ENCODE data around the gene ARL16.

The ARL16 gene

GRCh38 chr17:81694810-81695209 lies 11.2 kb upstream of the ARL16 start:
- no peak overlapping the region for H3K27ac ChIP-seq
- no peak overlapping the region for H2AFZ ChIP-seq
- H3K4me1 ChIP-seq = no peaks in the 10 kb centered on the region
- H3K79me2 ChIP-seq = peaks cover 23% of the 10 kb centered on the region
- H3K4me3 ChIP-seq (ENCODE audit: low read depth, low read length) = no peak overlapping the region
- TF ChIP-seq CTCF (IDR thresholded peaks at IDR 0.05) = no peak
- H3K27me3 ChIP-seq (ENCODE audit: control insufficient read depth, insufficient read depth, low read length) = no peaks in the 10 kb centered on the region
- no peak overlapping the region for H3K9ac ChIP-seq
- H3K9me3 ChIP-seq (ENCODE audit: control insufficient read depth, low read length) = no peaks in the 10 kb centered on the region
- H3K4me2 ChIP-seq (ENCODE audit: low read length) = no peak overlapping the region
- no peaks in the 10 kb centered on the region for H3K36me3 ChIP-seq (ENCODE audit: control insufficient read depth, insufficient read depth, low read length)

DNA sequence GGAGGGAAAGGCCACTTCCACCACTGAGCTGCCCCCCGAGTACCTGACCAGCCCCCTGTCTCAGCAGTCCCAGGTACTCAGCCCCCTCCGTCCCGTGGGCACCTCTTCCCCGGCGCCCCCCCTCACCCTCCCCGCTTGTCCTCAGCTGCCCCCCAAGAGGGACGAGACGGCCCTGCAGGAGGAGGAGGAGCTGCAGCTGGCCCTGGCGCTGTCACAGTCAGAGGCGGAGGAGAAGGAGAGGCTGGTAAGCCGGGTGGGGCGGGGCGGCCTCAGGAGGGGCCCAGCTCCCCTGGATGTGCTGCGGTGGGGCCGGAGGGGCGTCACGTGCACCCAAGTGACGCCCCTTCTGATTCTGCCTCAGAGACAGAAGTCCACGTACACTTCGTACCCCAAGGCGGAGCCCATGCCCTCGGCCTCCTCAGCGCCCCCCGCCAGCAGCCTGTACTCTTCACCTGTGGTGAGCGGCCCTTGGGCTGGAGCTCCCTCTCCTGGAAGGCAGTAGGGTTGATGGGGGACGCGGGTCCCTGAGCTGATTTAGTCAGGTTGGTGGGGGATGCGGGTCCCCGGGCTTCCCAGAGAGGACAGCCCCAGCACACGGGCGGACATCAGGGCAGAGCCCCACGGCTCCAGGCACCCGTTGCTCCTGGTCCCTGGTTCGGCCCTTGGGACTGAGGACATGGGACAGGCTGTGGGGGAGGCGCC lies 10.1 kb upstream of the ARL16 start:
- Histone ChIP-seq H3K4me1 (no peaks in the 10 kb centered on the region), H3K79me2 (peaks cover 29% of the 10 kb centered on the region), H3K27ac (no peak overlapping the region), H3K9ac (no peak overlapping the region), H2AFZ (no peak overlapping the region), H3K9me3 (ENCODE audit: control insufficient read depth, low read length) (no peaks in the 10 kb centered on the region), H3K4me3 (ENCODE audit: low read depth, low read length) (no peak overlapping the region), H3K36me3 (ENCODE audit: control insufficient read depth, insufficient read depth, low read length) (no peaks in the 10 kb centered on the region), H3K4me2 (ENCODE audit: low read length) (no peak overlapping the region), H3K27me3 (ENCODE audit: control insufficient read depth, insufficient read depth, low read length) (no peaks in the 10 kb centered on the region)
- TF ChIP-seq CTCF (IDR thresholded peaks at IDR 0.05) = no peak

DNA sequence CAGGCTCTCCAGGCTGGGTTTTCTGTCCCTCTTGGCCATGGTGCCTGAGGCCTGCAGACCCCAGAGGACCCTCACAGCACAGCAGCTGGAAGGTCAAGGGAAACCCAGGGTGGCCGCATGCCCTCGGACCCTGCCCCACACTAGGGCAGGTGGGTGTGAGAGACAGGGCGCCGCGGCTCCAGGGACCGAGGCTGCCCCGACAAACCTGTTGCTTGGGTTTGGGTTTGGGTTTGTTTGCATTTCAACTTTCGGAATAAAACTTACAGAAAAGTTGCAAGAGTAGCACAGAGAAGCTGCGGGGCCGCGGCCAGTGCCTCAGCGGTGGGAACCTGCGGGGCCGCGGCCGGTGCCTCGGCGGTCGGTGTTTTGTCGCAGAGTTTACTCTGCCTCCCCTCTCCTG lies 8.0 kb upstream of the ARL16 start:
- no peak for TF ChIP-seq CTCF (IDR thresholded peaks at IDR 0.05)
- Histone ChIP-seq H3K4me1 (no peaks in the 10 kb centered on the region), H3K4me3 (ENCODE audit: low read depth, low read length) (no peak overlapping the region), H3K4me2 (ENCODE audit: low read length) (no peak overlapping the region), H3K9ac (no peak overlapping the region), H3K36me3 (ENCODE audit: control insufficient read depth, insufficient read depth, low read length) (no peaks in the 10 kb centered on the region), H3K27me3 (ENCODE audit: control insufficient read depth, insufficient read depth, low read length) (no peaks in the 10 kb centered on the region), H3K27ac (no peak overlapping the region), H3K79me2 (peaks cover 43% of the 10 kb centered on the region), H2AFZ (no peak overlapping the region), H3K9me3 (ENCODE audit: control insufficient read depth, low read length) (no peaks in the 10 kb centered on the region)

DNA sequence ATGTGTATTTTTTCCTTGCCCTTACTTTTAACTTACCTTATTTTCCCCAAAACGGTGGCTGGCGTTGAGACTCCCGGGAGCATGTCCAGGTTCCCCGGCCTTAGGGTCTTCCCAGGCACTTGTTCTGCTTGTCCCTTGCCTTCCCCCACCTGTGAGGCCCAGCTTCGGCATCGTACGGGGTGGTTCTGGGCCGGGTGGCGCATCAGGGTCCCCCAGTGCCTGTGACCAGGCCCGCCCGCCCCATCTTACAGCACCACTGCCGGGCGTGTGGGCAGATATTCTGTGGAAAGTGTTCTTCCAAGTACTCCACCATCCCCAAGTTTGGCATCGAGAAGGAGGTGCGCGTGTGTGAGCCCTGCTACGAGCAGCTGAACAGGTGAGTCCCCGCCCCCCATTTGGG lies 7.6 kb upstream of the ARL16 start:
- no peak overlapping the region for H3K4me3 ChIP-seq (ENCODE audit: low read depth, low read length)
- H3K79me2 ChIP-seq = peaks cover 47% of the 10 kb centered on the region
- no peaks in the 10 kb centered on the region for H3K27me3 ChIP-seq (ENCODE audit: control insufficient read depth, insufficient read depth, low read length)
- no peak overlapping the region for H3K27ac ChIP-seq
- H3K9ac ChIP-seq = no peak overlapping the region
- no peak for TF ChIP-seq CTCF (IDR thresholded peaks at IDR 0.05)
- no peaks in the 10 kb centered on the region for H3K36me3 ChIP-seq (ENCODE audit: control insufficient read depth, insufficient read depth, low read length)
- no peak overlapping the region for H3K4me2 ChIP-seq (ENCODE audit: low read length)
- no peaks in the 10 kb centered on the region for H3K4me1 ChIP-seq
- no peaks in the 10 kb centered on the region for H3K9me3 ChIP-seq (ENCODE audit: control insufficient read depth, low read length)
- H2AFZ ChIP-seq = no peak overlapping the region

DNA sequence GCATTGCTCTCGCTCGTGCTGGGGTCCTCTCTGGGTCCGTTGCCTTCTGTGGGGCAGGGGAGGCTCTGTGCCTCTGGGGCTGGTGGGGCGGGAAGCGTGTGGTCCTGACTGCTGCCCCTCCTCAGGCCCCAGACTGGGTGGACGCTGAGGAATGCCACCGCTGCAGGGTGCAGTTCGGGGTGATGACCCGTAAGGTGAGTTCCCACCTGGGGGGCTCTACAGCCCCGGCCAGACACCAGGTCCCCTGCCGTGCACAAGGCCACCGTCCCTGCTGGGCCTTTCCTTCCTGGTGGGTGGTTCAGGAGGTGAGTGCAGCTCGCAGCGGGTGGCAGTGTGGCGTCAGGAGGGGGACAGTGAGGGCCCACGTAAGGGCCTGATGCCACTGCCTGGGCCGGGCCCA lies 7.0 kb upstream of the ARL16 start:
- peaks cover 54% of the 10 kb centered on the region for H3K79me2 ChIP-seq
- H3K27me3 ChIP-seq (ENCODE audit: control insufficient read depth, insufficient read depth, low read length) = no peaks in the 10 kb centered on the region
- no peak overlapping the region for H3K4me2 ChIP-seq (ENCODE audit: low read length)
- H3K36me3 ChIP-seq (ENCODE audit: control insufficient read depth, insufficient read depth, low read length) = no peaks in the 10 kb centered on the region
- H3K27ac ChIP-seq = no peak overlapping the region
- no peak overlapping the region for H3K4me3 ChIP-seq (ENCODE audit: low read depth, low read length)
- no peak for TF ChIP-seq CTCF (IDR thresholded peaks at IDR 0.05)
- peaks cover under 1% of the 10 kb centered on the region for H3K4me1 ChIP-seq
- H3K9me3 ChIP-seq (ENCODE audit: control insufficient read depth, low read length) = no peaks in the 10 kb centered on the region
- no peak overlapping the region for H2AFZ ChIP-seq
- no peak overlapping the region for H3K9ac ChIP-seq

All from parathyroid adenoma (tissue), 2 donors.